A549 (cell line): ENCODE data around the gene AMIGO1. TPM values are rescaled to one million over a fixed set of nuclear protein-coding genes. Genes with fewer than 3 reads are reported as not detected.

Source experiments
- ATAC-seq, 2 experiments: fragments of 200-7000 bp in 1 of 2; fragments of >200 bp in 1 of 2; cut with Nextera tagmentation in 1 of 2; cut with Tn5 transposase in 1 of 2; 3 replicates each; pipeline versions ENCODE4 v1.8.0 to v1.9.1; 2018 to 2020; ENCODE audit warnings: mild to moderate bottlenecking in 1 of 2, moderate library complexity in 1 of 2
- CTCF ChIA-PET: fragments of 300-600 bp; sonication (Branson Sonifier 250); formaldehyde crosslinking; extraction: SDS; loops from one replicate; lab custom pipeline; 2021; ENCODE audit warnings: antibody characterized with exemption, inconsistent platforms; lab: Yijun Ruan, JAX
- POLR2A ChIA-PET: fragments of 350-600 bp; formaldehyde crosslinking; extraction: SDS; loops from one replicate; lab custom pipeline; 2021; ENCODE audit warnings: antibody characterized with exemption, inconsistent platforms; lab: Yijun Ruan, JAX
- DNase-seq, 2 experiments: peaks; one replicate each; pipeline versions ENCODE4 v3.0.0 to v3.0.0-alpha.2; 2011 to 2016; ENCODE audit warnings: low read depth in 1 of 2, low spot score in 1 of 2
- FAIRE-seq: peaks from 2 replicates; lab custom pipeline; 2011; peaks lifted over from hg19 to GRCh38; lab: Jason Lieb, UNC
- H3K27ac ChIP-seq, 2 experiments: fragments of >200 bp; sonication (Bioruptor Twin); formaldehyde crosslinking; 3 replicates each; pipeline ENCODE4 v1.5.1; 2016 to 2017
- H3K4me1 ChIP-seq: fragments of >200 bp; sonication (Bioruptor Twin); formaldehyde crosslinking; 3 replicates; pipeline ENCODE4 v1.6.1; 2016
- H3K4me2 ChIP-seq: fragments of >200 bp; sonication (Bioruptor Twin); formaldehyde crosslinking; 3 replicates; pipeline ENCODE4 v1.6.1; 2016
- H3K4me3 ChIP-seq: fragments of >200 bp; sonication (Bioruptor Twin); formaldehyde crosslinking; 3 replicates; pipeline ENCODE4 v1.5.1; 2016
- H3K9me3 ChIP-seq: fragments of >200 bp; sonication (Bioruptor Twin); formaldehyde crosslinking; 3 replicates; pipeline ENCODE4 v1.6.1; 2016
- CHD2 ChIP-seq: fragments of 150-350 bp; IDR thresholded peaks from 2 replicates; pipeline ENCODE4 v1.6.1; 2014; ENCODE audit warnings: low read length; ENCODE audit not compliant: partially characterized antibody
- EHMT2 ChIP-seq: fragments of 200-600 bp; sonication (generic); IDR thresholded peaks from 2 replicates; pipeline ENCODE4 v1.6.1; 2016; ENCODE audit warnings: antibody characterized with exemption, low read depth, mild to moderate bottlenecking, moderate library complexity
- EP300 ChIP-seq, 2 experiments: fragments of >200 bp; sonication (Bioruptor Twin); formaldehyde crosslinking; IDR thresholded peaks; 2 replicates in 1 of 2; 3 replicates in 1 of 2; pipeline ENCODE4 v1.6.1; 2016 to 2017
- ESRRA ChIP-seq: fragments of 150-350 bp; IDR thresholded peaks from 2 replicates; pipeline ENCODE4 v1.6.1; 2014; ENCODE audit warnings: mild to moderate bottlenecking, low read length, borderline replicate concordance
- FOSB ChIP-seq: fragments of 250-450 bp; sonication (Bioruptor Pico); IDR thresholded peaks from 2 replicates; pipeline ENCODE4 v1.5.0; 2020; ENCODE audit warnings: mild to moderate bottlenecking, moderate library complexity
- GATA3 ChIP-seq: IDR thresholded peaks from 2 replicates; pipeline ENCODE4 v1.6.1; 2012; ENCODE audit warnings: borderline replicate concordance
- NPAS2 ChIP-seq: fragments of 250-450 bp; sonication (Bioruptor Pico); IDR thresholded peaks from 2 replicates; pipeline ENCODE4 v1.8.0; 2022; ENCODE audit warnings: mild to moderate bottlenecking, moderate library complexity, borderline replicate concordance
- PHF8 ChIP-seq: fragments of 200-600 bp; sonication (generic); IDR thresholded peaks from 2 replicates; pipeline ENCODE4 v1.6.1; 2016; ENCODE audit warnings: low read depth, mild to moderate bottlenecking, antibody characterized with exemption, moderate library complexity, borderline replicate concordance
- POLR2A ChIP-seq: IDR thresholded peaks from 2 replicates; pipeline ENCODE4 v1.6.1; 2012; ENCODE audit warnings: mild to moderate bottlenecking, low read length
- RAD21 ChIP-seq, 2 experiments: fragments of >200 bp in 1 of 2; sonication (Bioruptor Twin) in 1 of 2; formaldehyde crosslinking in 1 of 2; IDR thresholded peaks in 1 of 2; conservative IDR thresholded peaks in 1 of 2; 2 replicates in 1 of 2; 3 replicates in 1 of 2; pipeline ENCODE4 v1.6.1; 2012 to 2018; ENCODE audit warnings: inconsistent platforms in 1 of 2
- RFX5 ChIP-seq: fragments of 450-650 bp; IDR thresholded peaks from 2 replicates; pipeline ENCODE4 v1.7.1; 2014; ENCODE audit warnings: antibody characterized with exemption, mild to moderate bottlenecking, moderate library complexity
- RNF2 ChIP-seq: fragments of 200-600 bp; sonication (generic); IDR thresholded peaks from 2 replicates; pipeline ENCODE4 v1.6.1; 2016; ENCODE audit warnings: low read depth, mild to moderate bottlenecking, antibody characterized with exemption, moderate library complexity, borderline replicate concordance
- TP53 ChIP-seq: fragments of 250-450 bp; sonication (Bioruptor Pico); IDR thresholded peaks from 2 replicates; pipeline ENCODE4 v1.5.0; 2021; ENCODE audit warnings: mild to moderate bottlenecking, moderate library complexity
- ZFP36 ChIP-seq: fragments of 450-650 bp; IDR thresholded peaks from 2 replicates; pipeline ENCODE4 v1.6.1; 2014; ENCODE audit warnings: borderline replicate concordance; ENCODE audit not compliant: partially characterized antibody
- ZNF302 ChIP-seq: fragments of 250-450 bp; sonication (Bioruptor Pico); IDR thresholded peaks from 2 replicates; pipeline ENCODE4 v1.9.0; 2021; ENCODE audit warnings: inconsistent platforms, mild to moderate bottlenecking, moderate library complexity
- ZSCAN20 ChIP-seq: fragments of 250-450 bp; sonication (Bioruptor Pico); IDR thresholded peaks from 2 replicates; pipeline ENCODE4 v1.8.0; 2022; ENCODE audit warnings: mild to moderate bottlenecking, moderate library complexity
- WGBS: methylation state at CpG from one replicate; pipeline ENCODE4 v1.1.6; 2017; ENCODE audit errors: missing lambda C conversion rate; 5-methylcytosine and 5-hydroxymethylcytosine counted together
- polyA plus RNA-seq, 4 experiments: library from polyadenylated mRNA; depleted of rRNA in 3 of 4; stranded (reverse); fragments of >200 nt; fragmentation: RNase III in 1 of 4; extraction: RNeasy Plus Mini Kit Qiagen cat#74134 plus additional on column Dnase treatment in 1 of 4; gene quantifications; 2 replicates in 3 of 4; 3 replicates in 1 of 4; pipeline ENCODE4 v1.2.3, GENCODE V29; 2011 to 2017
- TF ChIP-seq, protein P1 (sequence below): fragments of 150-350 bp; IDR thresholded peaks from 2 replicates; pipeline ENCODE4 v1.6.1; 2014; ENCODE audit warnings: low read depth, mild to moderate bottlenecking, low read length
- TF ChIP-seq, protein P2 (sequence below): IDR thresholded peaks from 2 replicates; pipeline ENCODE4 v1.6.1; 2012; ENCODE audit warnings: low read depth, borderline replicate concordance
- TF ChIP-seq, protein P3 (sequence below): IDR thresholded peaks from 2 replicates; pipeline ENCODE4 v1.6.1; 2012

AMIGO1 gene
- polyA plus RNA-seq, 2 of the 4 experiments (the other 2 are of a cell fraction): 0.43 to 1.2 TPM

DNA sequence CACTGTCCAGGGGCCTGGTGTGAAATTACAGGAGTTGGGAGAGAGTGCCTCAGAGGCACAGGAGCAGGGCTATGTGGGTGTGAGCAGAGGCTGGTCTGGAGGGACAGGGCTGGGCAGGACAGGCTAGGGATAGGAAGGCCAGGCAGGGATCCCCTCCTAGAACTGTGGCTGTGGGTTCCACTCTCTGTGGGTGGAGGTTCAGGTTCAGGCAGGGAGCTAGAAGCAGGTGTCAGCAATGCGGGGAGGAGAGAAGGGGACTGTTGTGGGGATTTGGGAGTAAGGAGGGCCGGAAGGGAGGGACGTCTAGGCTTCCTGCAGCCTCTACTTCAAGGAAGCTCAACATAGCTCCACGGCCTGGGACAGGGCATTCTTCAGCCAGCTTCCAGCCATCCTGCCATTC, 21.9 kb upstream of the AMIGO1 start:
- ChIA-PET CTCF (interaction anchor here (0.6 to 21.4 kb wide), 33 partner anchors 8 to 820 kb away, joined by 3 to 749 read pairs (median 6); partner anchors contain the start of genes AMIGO1, ATXN7L2, CYB561D1 and GNAI3), POLR2A (no interaction called here)
- H3K4me3 ChIP-seq: no peak overlapping the region
- DNase-seq: no peak
- no peak overlapping the region for H3K4me2 ChIP-seq
- ATAC-seq: no peak
- H3K4me1 ChIP-seq: peaks cover 4% of the 10 kb centered on the region; the same call in 2 of the 3 replicates
- TF ChIP-seq RNF2 (no peak), POLR2A (no peak), PHF8 (no peak)
- FAIRE-seq: no peak
- WGBS: 64% methylated on average over 4 of the region's 4 CpGs
- H3K9me3 ChIP-seq: no peaks in the 10 kb centered on the region
- no peak overlapping the region for H3K27ac ChIP-seq

DNA sequence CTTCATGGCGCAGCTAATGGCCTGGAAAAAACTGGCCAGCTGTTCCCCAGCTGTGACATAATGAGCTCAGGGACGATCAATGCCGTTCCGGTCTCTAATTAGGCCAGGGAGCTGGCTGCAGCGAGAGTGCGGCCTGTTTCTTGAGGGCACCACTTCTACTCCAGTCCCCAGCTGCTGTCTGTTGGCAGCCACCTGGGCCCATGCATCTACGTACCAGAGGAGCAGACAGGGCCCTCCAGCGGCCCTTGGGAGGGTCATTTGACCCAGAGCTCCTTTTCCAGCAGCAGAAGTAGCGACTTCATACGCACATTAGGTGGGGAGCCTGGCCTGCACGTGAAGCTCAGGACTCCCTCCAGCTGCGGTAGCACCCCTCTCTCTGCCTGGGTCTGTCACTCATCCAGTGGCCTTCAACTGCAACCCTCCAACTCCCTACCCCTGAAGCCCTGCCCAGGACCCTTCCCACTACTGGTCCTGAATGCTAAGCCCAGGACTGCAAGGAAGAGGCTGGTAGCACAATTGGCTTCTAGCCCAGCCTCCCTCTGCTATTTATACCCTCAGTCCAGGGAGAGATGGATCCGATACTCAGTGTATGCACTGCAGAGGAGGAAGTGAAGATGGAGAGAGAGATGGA, 21.0 kb upstream of the AMIGO1 start:
- ChIA-PET POLR2A (interaction anchor here (0.9 kb wide), 1 partner anchor 47 kb away, joined by 3 read pairs; the partner anchor contains the start of gene ATXN7L2), CTCF (interaction anchor here (1.7 to 21.4 kb wide), 4 partner anchors 12 to 132 kb away, joined by 6 to 749 read pairs (median 188); partner anchors contain the start of genes AMIGO1, ATXN7L2, CYB561D1 and GPR61)
- Histone ChIP-seq H3K4me3 (no peak overlapping the region), H3K27ac (no peak overlapping the region), H3K4me2 (no peak overlapping the region), H3K9me3 (no peaks in the 10 kb centered on the region), H3K4me1 (peaks cover 4% of the 10 kb centered on the region; the same call in 2 of the 3 replicates)
- WGBS: 72% methylated on average over 11 of the region's 13 CpGs
- FAIRE-seq: no peak
- no peak for TF ChIP-seq ZFP36
- no peak for TF ChIP-seq RAD21 (conservative IDR thresholded peaks at IDR 0.05 in 1 of 2, IDR thresholded peaks at IDR 0.05 in 1 of 2)
- TF ChIP-seq NPAS2: no peak
- TF ChIP-seq TP53 (CRISPR knock-in tag): no peak
- TF ChIP-seq RNF2: no peak
- TF ChIP-seq, protein P1, sequence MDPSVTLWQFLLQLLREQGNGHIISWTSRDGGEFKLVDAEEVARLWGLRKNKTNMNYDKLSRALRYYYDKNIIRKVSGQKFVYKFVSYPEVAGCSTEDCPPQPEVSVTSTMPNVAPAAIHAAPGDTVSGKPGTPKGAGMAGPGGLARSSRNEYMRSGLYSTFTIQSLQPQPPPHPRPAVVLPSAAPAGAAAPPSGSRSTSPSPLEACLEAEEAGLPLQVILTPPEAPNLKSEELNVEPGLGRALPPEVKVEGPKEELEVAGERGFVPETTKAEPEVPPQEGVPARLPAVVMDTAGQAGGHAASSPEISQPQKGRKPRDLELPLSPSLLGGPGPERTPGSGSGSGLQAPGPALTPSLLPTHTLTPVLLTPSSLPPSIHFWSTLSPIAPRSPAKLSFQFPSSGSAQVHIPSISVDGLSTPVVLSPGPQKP: no peak
- no peak for TF ChIP-seq EHMT2
- TF ChIP-seq, protein P2, sequence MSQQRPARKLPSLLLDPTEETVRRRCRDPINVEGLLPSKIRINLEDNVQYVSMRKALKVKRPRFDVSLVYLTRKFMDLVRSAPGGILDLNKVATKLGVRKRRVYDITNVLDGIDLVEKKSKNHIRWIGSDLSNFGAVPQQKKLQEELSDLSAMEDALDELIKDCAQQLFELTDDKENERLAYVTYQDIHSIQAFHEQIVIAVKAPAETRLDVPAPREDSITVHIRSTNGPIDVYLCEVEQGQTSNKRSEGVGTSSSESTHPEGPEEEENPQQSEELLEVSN: no peak
- no peak for TF ChIP-seq CHD2
- no peak for TF ChIP-seq FOSB (CRISPR knock-in tag)
- no peak for TF ChIP-seq RFX5
- no peak for TF ChIP-seq EP300 (IDR thresholded peaks at IDR 0.05)
- no peak for ATAC-seq
- no peak for DNase-seq

DNA sequence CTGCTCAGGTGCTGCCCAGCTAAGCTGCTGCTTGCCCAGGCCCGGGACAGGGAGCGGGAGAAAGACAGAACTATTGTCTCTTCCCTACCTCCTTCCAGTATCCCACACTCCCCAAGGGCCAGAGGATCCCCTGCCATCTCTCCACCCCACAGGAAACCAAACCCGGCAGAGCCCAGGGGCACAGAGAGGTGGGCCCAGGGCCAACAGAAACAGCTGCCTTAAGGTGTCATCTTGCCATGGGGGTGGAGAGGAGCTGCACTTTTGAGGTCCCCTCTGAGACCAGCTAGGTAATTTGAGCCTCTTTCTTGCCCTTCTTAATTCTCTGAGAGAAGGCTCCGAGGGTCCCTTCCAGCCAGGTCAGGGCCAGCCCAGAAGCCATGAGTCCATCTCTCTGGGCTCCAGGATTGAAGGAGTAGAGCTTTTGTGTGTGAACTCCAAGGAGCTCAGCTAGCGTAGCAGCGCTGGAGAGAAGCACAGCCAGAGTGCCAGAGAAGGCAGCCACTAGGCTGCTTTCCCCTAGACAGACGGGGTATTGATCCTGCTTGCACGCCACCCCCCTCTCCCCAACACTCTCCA, 20.4 kb upstream of the AMIGO1 start:
- H3K4me3 ChIP-seq: no peak overlapping the region
- WGBS: 66% methylated on average over 8 of the region's 8 CpGs
- CTCF ChIA-PET: interaction anchor here (0.7 to 21.4 kb wide), 5 partner anchors 12 to 1321 kb away, joined by 3 to 749 read pairs (median 143); partner anchors contain the start of genes AMIGO1, ATXN7L2, CYB561D1 and GPR61
- POLR2A ChIA-PET: interaction anchor here (0.9 kb wide), 1 partner anchor 46 kb away, joined by 3 read pairs; the partner anchor contains the start of gene ATXN7L2
- FAIRE-seq (no peak), ATAC-seq (no peak), DNase-seq (no peak)
- TF ChIP-seq ZNF302 (no peak), ESRRA (no peak), EP300 (IDR thresholded peaks at IDR 0.05) (no peak), RAD21 (conservative IDR thresholded peaks at IDR 0.05 in 1 of 2, IDR thresholded peaks at IDR 0.05 in 1 of 2) (no peak), ZSCAN20 (CRISPR knock-in tag) (no peak), CHD2 (no peak), GATA3 (no peak)
- TF ChIP-seq, protein P3, sequence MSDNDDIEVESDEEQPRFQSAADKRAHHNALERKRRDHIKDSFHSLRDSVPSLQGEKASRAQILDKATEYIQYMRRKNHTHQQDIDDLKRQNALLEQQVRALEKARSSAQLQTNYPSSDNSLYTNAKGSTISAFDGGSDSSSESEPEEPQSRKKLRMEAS: no peak
- peaks cover 4% of the 10 kb centered on the region; the same call in 2 of the 3 replicates for H3K4me1 ChIP-seq
- no peaks in the 10 kb centered on the region for H3K9me3 ChIP-seq
- no peak overlapping the region for H3K27ac ChIP-seq
- H3K4me2 ChIP-seq: no peak overlapping the region
